NCI-H146 treated with DMSO at 0.1 percent for 48 hours (cell line): ENCODE measurements around the gene ZP2.
"Not testable (repeated sequence)": the region's sequence is repeated elsewhere in the genome, so short reads cannot be mapped to it uniquely, and the experiment has no call there.

ENCODE experiments used
- DNase-seq: peaks from one replicate; lab custom pipeline; 2025; ENCODE audit not compliant: unreplicated experiment; lab: John Stamatoyannopoulos, UW

Gene ZP2

DNA sequence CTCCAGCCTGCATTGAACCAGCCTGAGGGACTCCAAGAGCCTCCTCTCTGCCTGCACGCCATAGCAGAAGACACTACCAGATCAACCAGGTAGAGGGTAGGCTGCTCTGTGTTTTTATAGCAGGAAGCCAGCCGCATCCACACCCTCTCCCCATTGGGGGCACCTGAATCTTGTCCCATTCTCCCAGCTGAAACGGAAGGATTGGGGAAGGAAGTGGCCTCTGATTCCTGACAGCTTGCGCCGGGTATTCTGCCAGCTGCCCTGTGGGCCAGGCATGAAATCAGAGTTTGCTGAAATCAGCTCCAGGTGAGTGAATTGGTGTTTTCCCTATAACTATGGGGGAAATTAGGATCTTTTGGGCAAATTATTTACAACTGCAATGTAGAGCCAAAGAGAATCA is at the start of gene ZP2:
ZP2 (minus strand) TSS at position 89 of the 400 bp plus-strand sequence; CDS start at position 62, 27 bp downstream.
- no peak for DNase-seq

DNA sequence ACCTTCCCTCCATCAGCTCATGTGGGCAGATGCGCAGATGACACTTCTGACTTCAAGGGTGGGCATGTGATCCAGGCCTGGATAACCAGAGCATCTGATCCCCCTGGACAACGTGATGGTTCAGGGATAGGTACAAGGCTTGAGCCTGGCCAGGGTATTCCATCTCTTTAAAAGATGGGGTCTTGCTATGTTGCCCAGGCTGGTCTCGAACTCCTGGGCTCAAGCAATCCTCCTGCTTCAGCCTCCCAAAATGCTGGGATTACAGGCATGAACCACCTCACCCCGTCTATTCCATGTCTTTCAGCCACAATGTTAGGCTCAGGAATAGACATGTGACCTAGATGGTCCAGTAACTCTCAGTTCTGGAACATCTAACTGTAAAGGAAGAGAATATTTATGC is 45.9 kb upstream of the ZP2 start:
- no peak for DNase-seq

DNA sequence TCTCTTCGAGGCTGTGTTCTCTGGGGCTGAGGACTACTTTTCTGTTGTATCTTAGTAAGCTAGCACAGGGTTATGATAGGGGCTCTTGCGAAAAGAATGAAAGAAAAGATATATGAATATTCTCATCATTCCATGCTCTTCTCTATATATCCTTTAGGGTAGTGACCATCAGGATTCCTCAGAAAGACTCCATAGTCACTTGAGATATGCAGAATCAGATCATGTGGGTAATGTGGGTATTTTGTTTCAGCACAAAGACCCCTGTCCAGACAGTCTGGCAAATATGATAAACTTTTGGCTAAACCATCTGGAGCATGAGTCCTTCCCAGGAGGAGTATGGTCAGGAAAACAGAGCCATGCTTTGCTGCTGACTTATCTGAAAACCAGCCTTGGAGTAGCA is 45.3 kb upstream of the ZP2 start:
- DNase-seq = no peak

DNA sequence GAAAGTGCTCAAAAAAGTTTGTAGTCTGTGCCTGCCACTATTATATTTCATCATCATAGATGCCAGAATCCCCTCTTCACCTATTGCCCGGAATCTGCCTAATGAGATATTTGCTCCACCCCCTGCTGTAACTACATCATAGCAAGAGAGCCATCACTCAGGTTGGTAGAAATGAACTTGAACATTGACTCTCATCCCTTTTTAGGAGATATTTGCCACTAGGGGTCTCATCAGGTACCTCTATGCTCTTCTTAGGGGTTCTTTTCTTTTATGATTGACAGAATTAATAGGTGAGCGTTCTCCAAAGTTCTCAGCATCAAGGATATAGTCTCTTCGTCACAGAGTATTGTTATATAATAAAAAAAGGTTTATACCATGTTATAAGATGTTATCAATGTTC is 42.1 kb upstream of the ZP2 start:
- DNase-seq = no peak

DNA sequence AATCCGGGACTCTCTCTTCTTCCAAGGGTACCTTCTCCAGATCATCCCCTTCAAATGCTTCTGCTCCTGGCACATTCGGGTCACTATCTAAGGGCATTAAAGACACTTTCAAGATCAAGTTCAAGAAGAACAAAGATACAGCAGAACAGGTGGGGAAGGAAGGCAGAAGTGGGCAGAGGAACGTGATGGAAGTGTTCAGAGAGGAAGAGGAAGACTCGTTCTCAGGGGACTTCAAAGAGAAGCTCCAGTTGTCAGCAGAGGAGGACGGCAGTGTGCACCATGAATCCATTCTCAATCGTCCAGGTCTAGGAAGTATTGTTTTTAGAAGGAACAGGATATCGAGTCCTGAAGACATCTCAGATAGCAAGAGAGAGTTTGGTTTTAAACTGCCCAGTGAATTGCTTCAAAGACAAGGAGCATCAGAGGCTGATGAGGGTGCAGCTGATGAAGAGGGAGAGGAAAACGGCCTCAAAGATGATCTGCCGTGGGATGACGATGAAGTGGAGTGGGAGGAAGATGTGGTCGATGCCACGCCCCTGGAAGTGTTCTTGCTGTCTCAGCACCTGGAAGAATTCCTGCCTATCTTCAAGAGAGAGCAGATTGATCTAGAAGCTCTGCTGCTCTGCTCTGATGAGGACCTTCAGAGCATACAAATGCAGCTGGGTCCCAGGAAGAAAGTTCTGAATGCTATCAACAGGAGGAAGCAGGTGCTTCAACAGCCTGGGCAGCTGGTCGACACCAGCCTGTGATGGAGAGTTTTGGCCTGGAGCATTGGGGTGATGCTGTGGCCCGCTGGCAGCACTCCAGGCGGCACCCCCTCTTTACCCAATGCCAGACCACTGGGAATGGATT is 38.9 kb upstream of the ZP2 start:
- DNase-seq = no peak

DNA sequence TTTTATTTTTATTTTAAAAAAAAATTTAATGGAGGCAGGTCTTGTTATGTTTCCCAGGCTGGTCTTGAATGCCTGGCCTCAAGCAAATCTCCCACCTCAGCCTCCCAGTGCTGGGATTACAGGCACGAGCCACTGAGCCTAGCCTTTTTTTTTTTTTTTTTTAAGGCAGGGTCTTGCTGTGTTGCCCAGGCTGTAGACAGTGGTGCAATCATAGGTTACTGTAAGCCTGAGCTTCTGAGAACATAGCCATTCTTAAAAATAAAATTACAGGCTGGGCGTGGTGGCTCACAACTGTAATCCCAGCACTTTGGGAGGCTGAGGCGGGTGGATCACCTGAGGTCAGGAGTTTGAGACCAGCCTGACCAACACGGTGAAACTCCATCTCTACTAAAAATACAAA is 36.8 kb upstream of the ZP2 start:
- DNase-seq = not testable (repeated sequence)

DNA sequence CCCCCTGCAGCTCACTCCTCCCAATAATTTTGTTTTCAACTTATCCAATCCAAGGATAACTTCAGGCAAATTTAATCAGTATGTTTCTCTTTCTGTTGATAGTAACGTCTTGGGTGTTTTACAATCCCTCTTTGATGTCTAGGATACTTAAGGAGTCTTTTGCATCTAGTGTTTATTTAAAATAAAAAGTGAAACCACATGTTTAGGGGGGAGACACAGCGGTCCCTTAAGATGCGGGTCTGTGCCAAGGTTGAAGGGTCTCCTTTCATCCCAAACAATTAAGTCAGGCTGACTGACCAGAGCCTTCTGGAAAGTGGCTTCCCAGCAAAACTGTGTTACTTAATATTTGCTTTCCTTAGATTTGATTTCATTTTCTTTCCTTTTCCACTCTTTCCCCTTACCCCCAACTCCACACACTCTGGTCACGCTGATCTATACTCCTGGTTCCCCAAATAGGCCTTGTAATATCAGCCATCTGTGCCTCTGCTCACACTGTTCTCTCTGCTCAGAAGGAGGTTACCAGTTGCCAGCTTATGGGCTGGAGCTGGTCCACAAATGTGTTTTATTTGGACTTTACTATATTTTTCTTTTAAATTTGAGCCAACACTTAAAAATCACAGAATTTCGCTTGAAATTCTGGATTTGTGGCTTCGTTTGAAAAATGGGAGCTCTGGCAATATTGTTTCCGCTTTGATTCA is 33.3 kb upstream of the ZP2 start:
- no peak for DNase-seq

DNA sequence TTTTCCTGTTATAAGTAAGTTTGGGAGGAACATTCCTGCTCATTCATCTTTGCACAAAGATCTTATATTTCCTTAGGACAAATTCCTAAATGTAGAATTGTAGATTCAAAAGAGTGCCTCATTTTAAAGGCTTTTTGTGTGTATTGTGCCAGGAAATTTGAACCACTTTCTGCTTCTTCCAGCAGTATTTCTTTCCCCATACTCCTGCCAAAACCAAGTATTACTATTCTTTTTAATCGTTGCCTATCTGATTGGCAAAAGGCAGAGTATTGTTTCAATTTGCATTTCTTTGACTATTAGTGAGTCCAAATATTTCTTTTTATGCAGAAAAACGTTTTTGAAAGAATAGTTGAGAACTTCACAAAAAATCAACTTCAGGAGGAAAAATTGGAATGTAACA is 31.4 kb upstream of the ZP2 start:
- no peak for DNase-seq

DNA sequence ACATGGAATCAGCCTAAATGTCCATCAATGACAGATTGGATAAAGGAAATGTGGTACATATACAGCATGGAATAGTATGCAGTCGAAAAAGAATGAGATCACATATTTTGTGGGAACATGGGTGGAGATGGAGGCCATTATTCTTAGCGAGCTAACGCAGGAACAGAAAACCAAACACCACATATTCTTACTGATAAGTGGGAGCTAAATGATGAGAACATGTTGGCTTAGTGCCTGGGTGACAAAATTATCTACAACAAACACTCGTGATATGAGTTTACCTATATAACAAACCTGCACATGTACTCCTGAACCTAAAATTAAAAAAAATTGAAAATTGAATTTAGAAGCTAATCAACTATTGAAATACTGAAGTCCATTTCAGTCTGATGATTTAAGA is 28.3 kb upstream of the ZP2 start:
- DNase-seq = no peak

DNA sequence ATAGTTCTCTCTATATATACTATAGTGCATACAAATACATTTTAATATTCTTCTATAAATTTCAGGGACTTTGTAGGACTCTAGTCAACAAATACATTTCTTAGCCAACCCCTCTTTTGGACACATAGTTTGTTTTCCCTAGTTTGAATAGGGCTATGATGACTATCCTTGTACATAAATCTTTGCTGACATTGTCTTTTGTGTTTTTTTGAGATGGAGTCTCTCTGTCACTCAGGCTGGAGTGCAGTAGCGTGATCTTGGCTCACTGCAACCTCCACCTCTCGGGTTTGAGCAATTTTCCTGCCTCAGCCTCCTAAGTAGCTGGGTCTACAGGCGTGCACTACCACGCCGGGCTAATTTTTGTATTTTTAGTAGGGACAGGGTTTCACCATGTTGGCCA is 25.5 kb upstream of the ZP2 start:
- DNase-seq = no peak

DNA sequence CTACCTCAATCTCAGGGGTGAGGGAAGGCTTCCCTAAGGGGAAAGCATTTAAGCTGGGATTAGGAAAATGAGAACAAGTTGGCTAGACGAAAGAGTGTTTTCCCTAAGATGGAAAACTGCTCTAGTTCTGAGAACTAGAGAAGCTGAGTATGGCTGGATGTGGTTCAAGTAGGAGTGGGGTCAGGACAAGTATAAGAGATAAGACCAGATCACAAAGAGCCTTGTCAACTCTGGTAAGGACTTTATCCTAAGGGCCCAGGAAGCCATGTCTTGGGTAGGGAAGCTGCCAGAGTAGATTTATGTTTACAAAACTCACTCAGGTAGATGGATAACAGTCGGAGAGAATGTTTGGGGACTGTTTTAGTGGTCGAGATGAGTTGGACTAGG is 23.8 kb upstream of the ZP2 start:
- no peak for DNase-seq

DNA sequence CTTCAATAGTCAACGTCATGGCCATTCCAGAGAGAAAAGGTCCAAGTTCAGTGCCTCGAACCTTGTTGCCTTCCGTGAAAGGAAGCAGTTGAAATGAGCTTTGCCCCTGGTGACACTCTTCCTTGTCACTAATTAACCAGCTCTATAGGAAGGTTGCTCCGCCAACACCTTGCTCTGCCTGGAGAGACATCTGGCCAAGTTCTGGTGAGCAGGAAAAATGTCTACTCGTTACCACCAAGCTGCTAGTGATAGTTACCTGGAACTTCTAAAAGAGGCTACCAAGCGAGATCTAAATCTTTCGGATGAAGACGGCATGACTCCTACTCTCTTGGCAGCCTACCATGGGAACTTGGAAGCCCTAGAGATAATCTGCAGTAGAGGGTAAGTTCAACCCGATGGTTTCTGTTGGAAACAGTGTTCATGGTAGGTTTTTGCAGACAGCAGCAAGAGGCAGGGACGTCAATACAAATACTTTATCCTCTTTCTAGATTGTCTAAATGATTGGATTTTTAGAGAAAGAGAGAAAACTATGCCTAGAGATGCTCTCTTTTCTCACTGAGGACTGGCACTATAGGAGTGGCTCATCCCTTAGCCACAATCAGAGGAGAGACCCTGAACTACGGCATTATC is 22.3 kb upstream of the ZP2 start, which contains the start of gene ANKS4B:
ANKS4B (plus strand) TSS at position 179 of the 630 bp plus-strand sequence; CDS start at position 218, 39 bp downstream.
- no peak for DNase-seq

DNA sequence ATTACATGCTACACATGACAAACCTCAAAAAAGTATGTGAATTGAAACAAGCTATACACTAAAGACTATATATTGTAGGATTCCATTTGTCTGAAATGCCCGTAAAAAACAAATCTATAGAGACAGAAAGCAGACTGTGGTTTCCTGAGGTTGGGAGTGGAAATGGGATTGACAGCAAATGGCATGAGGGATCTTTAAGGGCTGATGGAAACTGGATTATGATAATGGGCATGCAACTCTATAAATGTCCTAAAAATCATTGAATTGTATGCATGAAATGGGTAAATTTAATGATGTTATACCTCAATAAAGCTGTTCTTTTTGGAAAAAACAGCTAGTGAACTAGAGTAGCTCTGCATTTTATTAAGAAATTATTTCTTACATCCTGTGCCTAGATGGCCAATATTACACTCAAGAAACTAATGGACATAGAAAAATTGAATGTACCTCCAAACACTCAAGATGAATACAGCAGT is 21.7 kb upstream of the ZP2 start:
- DNase-seq = no peak

DNA sequence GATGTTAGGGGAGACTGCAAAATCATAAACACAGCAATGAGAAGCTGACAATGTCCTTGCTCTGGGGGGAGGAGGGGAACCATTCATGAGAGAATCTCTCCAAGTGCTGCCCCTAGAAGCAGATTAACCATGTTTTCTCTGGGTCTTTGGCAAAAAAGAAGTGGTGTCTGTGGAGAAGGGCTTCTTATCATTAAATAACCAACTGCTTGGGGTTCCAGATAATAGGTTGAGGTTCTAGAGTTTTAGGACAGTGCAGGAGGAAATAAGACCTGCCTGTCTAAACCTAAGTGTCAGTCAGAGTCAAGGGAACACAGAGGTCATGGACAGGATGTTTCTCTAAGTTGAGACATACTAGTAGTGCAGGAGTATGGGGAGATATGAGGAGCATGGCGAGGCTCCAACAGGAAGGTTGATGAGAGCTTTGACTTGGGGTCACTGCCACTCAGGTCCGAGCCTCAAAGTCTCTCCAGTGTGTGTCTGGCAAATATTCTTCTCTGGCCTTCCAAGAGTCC is 17.0 kb upstream of the ZP2 start:
- DNase-seq = no peak

DNA sequence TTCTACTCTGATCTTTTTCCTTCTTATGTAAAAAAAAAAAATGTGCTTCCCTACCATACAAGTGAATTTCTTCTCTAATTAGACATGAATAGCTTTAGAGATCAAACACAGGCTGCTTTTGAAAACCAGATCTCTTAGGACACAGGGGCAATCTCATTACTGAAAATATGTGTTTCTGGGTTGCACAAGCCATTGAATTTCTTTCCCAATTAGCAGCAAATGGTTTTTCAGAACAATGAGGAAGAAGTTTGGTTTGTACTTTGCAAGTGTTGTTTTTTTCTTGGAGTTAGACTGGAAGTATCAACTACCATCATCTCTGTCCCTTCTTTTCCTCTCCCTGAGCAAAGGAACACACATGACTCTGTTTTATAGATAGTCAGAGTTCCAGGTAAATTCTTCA is 16.5 kb upstream of the ZP2 start:
- DNase-seq = no peak

DNA sequence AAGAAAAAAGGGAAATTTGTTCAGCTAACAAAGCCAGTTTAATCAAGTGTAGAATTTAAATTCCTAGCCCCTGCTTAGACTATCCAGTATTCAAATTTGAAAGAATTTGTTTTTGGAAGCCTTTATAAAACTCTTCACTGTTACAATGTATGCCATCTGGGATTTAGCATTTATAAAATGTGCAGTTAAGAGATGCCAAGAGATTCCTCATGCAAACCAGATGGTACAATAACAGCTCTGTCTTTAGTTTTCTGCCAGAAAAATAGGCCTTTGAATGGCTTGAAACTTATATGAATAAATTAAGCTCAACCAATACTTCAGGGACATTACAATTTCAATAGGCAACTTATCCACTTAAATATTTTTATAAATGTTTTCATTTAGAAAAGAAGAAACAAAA is 15.4 kb upstream of the ZP2 start:
- no peak for DNase-seq

DNA sequence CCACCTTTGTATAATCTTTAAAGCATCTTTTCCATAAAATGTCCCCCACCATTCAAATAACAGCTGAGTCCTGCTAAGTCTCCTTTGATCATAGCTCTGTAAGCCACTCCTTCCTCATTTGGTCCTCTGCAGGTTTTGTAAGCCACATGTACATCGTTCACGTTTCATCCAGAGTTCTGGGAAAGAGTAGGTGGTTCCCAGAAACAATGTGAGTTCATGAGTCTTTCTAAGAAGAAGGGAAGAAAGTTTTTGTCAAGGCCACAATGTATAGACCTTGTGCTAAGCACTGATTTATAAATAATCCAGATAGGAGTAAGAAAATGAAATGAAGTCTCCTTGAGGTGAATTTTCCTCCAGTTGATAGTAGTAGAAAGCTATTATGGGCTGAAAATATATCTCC is 13.4 kb upstream of the ZP2 start:
- DNase-seq = no peak

DNA sequence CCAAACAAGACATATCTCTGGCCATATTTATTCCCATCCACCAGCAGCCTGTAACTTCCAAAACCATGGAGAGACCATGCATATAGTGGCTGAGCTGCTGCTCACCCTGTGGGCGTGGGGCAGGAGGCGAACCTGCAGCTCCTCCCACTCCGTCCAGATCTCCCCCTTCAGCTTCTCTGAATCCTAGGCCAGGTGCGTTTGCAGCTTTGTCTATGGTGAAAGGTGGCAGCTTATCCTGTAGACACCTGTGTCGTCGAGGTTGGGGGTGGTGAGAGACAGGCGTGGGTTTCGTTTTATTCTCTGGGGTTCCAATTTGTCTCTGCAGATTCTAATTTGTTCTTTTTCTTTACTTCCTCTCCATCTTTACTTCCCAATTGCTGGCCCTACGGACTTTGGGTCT is 12.4 kb upstream of the ZP2 start:
- DNase-seq = no peak

DNA sequence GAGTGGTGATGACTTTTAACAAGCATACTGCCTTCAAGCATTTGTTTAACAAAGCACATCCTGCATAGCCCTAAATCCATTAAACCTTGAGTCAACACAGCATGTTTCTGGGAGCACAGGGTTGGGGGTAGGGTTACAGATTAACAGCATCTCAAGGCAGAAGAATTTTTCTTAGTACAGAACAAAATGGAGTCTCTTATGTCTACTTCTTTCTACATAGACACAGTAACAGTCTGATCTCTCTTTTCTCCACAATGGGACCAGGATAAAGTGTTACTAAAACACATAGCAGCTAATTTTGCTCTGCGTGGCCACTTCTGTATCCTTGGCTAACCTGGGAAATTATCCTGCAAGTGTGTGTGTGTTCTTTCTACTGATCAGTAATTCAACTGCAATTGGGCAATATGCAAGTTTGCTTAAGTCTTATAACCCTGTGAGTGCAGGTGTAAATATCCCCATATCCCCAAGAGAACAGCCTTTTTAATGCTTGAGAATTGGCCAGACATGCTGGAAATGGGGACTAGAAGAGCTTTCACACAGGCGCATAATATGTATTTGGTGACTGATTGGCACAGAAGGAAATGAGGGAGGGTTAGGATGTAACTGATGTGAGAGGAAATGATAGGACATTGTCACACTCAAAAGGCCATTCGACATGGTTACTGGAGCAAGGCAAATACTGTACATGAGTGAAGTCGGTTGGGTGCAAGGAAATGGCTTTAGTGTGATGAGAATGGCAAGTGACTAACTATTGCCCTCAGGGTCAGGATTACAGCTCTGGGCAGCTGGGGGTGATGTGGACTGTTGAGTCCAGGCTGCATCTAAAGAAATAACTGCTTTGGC is 11.3 kb upstream of the ZP2 start:
- no peak for DNase-seq

DNA sequence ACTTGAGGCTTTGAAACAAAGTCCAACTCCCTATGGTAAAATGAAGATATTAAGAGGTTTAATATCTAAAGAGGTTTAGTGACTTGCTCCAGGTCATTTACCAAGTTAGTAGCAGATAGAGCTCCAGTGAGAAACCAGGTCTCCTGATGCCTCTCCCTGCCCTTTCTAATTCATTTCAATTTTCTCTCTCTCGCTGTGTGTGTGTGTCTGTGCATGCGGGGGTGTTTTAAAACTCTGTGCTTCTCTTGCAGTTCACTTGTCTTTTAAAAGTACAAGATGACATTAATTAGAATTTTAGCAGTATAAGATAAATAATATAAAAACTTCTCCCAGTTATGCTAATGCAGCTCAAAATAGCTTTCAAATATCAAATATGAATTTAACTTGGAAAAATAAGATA is 8.2 kb upstream of the ZP2 start:
- no peak for DNase-seq

DNA sequence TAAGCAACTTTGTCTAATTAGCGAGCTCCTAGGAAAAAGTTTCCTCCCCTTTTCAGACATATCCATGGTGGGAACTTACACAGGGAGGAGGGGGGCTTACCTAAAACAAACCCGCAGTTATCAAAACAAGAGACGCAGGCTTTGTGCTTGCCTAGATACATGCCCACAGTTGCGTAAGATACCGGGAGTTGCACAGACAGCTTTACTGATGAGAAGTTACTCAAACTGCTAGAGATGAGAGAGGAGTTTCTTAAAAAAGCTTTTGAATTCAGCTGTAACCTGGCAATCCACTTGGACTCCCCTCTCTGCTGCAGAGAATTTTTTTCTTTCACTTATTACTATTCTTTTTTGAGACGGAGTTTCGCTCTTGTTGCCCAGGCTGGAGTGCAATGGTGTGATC is 6.8 kb upstream of the ZP2 start:
- DNase-seq = no peak
